Medulla oblongata (tissue), 1 donor: Measurements from ENCODE around the gene MALT1.
"Not testable (repeated sequence)": the region's sequence is repeated elsewhere in the genome, so short reads cannot be mapped to it uniquely, and the experiment has no call there.

Experiments used
- DNase-seq: peaks from one replicate; pipeline ENCODE4 v3.0.0-alpha.2; 2015; ENCODE audit errors: extremely low spot score

MALT1 gene

DNA sequence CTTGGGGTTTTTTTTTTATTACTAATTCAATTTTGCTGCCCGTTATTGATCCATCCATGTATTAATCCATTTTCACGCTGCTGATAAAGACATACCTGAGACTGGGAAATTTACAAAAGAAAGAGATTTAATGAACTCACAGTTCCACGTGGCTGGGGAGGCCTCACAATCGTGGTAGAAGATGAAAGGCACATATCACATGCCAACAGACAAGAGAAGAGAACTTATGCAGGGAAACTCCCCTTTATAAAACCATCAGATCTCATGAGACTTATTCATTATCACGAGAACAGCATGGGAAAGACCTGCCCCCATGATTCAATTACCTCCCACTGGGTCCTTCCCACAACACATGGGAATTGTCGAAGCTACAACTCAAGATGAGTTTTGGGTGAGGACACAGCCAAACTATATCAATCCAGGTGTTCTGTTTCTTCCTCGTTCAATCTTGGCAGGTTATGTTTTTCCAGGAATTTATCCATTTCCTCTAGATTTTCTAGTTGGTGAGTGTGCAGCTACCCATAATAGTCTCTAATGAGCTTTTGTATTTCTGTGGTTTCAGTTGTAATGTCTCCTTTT lies 18.0 kb upstream of the MALT1 start:
- not testable (repeated sequence) for DNase-seq

DNA sequence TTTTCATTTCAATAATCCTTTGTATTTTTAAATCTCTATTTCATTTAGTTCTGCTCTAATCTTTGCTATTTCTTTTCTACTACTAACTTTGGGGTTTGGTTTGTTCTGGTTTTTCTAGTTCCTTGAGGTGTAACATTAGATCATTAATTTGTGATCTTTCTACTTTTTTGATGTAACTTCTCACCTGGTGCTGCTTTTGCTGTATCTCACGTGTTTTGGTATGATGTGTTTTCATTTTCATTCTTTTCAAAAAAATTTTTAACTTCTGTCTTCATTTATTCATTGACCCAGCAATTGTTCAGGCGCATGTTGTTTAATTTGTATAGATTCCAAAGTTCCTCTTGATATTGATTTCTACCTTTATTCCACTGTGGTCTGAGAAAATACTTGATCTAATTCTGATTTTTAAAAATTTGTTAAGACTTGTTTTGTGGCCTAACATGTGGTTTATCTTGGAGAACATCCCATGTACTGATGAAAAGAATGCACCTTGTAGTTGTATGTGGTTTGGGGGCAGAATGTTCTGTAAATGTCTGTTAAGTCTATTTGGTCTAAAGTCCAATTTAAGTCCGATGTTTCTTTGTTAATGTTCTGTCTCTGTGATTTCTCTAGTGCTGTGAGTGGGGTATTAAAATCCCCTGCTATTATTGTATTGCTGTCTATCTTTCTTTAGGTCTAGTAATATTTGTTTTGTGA lies 17.3 kb upstream of the MALT1 start:
- DNase-seq: no peak

DNA sequence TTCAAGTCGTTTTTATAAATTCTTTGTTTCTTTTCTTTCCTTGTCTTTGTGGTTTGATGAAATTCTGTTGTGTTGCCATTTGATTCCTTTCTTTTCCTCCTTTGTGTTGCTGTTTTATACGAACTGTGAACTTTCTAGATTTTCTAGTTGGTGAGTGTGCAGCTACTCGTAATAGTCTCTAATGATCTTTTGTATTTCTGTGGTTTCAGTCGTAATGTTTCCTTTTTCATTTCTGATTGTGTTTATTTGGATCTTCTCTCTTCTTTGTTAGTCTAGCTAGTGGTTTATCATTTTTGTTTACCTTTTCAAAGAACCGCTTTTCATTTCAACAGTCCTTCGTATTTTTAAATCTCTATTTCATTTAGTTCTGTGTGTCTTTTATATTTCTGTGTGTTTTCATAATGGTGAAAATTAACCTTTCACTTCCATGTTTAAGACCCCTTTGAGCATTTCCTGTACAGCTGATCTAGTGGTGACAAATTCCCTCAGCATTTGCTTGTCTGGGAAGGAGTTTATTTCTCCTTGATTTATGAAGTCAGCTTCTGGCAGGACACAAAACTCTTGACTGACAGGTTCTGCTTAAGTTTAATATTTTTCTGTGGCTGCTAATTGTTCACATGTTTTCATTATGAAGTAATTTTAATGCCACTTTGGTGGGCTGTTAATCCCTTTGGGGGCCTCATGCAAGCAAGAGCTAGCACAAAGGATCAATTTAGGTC lies 16.2 kb upstream of the MALT1 start:
- DNase-seq: no peak

DNA sequence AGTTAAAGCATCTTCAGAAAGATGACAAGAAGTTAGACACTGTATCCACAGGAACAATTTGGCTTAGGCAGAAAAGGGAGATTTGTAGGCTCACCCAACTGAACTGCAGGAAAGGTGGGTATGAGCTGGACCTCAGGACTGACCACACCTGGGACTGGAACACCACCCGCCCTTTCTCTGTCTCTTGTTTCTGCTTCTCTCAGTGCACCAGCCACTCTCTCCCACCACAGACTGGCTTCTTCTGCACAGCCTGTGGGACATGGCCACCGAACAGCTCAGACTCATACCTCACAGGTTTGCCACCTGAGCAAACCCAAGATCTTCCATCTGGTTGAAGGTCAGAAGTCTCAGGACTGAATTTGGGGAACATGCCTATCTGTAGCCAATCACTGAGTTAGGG lies 14.2 kb upstream of the MALT1 start:
- no peak for DNase-seq

DNA sequence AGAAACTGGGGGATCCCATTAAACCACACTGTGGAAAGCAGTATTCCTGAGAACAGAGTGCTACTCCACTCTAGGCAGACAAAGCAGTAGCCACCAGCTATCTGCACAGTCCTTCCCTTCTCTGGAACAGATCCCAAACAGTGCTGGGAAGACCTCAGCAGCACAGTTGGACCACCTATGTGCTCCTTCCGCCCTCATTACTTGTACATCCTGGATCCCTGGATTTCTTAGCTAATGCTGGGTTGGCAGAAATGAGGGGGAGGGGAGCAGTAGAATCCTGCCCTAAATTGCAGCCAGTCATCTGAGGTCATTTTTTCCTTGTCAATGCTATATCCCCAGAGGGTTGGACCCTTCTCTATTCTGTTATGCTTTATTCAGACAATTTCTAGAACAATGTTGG lies 13.8 kb upstream of the MALT1 start:
- DNase-seq: no peak

DNA sequence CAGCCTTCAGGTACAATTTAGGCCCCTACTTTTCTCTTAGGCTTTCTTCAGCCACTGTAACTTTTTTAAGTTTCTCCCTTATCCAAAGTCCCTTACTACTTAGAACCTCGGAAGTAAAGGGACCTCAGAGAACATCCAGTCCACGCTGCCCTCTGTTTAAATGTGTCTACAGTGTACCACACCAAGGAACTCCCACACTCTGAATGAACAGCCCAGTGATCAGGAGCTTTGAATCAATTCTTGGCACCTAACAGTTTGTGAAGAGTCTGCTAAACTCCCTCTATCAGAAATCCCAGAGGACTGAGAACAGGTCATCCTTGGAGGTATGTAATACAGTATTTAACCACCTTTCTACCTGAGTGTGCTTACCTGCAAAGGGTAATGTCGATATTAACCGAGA lies 11.6 kb upstream of the MALT1 start:
- no peak for DNase-seq

DNA sequence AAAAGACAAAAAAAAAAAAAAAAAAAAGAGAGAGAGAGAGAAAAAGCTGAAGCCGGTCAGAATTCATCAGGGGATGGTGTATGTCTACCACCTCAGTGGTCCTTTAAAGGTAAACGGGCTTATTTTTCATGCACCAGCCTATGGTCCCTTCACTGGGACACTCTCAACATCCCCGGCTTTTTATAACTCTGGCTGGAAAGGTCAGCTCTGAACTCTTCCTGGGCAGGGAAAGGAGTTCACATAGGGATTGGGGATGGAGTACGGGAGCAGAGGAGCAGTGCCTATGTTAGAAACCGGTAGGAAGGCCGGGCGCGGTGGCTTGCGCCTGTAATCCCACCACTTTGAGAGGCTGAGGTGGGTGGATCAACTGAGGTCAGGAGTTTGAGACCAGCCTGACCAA lies 10.3 kb upstream of the MALT1 start:
- DNase-seq: no peak

DNA sequence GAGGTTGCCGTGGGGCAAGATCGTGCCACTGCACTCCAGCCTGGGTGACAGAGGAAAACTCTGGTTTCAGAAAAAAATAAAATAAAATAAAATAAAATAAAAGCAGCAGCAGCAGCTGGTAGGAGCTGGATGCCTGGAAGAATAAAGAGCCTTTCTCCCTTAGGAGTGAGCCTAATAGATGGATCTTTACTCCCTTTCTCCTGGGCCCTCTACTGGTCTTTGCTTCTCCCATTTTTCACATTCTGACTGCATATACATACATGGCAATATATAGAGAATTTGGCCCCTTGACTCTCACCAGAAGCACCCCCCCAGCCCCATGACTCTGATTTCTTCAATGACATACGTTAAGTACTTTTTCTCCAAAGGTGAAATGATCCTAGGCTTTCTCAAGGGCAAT lies 9.8 kb upstream of the MALT1 start:
- no peak for DNase-seq

DNA sequence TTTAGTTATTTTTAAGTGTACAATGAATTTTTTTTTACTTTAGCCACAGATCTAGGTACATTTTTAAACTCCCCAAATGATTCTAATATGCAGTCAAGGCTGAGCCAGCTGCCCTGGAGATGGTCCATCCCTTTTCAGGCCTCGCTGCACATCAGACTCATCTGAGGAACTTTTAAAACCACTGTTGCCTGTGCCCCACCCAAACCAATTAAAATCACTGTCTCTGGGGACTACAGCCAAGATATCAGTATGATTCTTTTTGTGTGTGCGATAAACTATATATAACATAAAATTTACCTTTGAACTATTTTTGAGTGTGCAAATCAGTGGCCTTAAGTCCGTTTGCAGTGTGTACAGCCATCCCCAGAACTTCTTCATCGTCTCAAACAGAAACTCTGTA lies 9.1 kb upstream of the MALT1 start:
- DNase-seq: no peak

DNA sequence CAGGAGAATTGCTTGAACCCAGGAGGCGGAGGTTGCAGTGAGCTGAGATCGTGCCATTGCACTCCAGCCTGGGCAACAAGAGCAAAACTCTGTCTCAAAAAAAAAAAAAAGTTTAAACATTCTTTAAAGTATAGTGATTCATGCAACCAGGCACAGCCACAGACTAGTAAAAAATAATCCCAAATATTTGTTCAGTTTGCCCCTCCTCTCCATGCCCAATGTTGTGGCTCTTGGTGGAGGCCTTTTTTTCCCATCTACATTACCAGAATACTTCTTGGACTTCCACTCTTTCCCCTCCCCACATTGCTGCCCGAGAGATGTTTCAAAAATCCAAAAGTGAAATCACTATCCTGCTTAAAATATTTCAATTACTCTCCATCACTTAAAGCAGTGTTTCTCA lies 5.1 kb upstream of the MALT1 start:
- no peak for DNase-seq

DNA sequence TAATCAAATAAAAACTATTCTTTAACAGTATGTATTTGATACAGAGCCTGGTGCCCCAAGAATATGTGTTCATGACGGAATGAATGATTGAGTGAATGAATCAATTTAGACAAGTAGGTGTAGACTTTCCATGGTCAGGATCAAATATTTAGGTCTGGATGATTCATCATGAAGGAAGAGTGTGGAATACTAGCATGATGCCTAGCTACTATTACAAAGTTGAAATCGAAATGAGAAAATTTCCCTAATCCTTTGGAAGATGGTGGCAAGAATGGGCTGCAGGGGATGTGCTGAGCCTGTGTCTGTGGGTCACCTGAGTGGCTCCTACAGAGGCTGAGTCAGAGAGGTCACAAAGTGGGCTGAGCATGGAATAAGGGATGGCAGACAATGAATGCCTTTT lies 3.1 kb upstream of the MALT1 start:
- DNase-seq: no peak

DNA sequence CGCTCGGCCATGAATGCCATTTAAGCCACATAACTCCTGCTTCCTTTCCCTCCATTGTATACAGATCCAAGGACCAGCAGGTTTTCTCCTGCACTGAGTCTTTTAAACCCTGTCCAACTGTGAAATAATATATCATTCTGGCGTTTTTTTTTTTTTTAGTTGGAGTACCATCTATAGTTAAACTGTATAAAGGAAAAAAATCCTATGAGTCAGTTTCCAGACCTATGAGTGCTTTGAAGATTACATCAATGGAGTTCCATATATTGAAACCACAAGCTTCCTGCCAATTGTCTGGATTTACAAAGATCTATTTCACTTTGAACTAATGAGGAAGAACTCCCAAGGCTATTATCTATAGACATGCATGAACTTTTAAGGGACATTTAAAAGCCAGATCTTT lies 2.4 kb upstream of the MALT1 start:
- no peak for DNase-seq

DNA sequence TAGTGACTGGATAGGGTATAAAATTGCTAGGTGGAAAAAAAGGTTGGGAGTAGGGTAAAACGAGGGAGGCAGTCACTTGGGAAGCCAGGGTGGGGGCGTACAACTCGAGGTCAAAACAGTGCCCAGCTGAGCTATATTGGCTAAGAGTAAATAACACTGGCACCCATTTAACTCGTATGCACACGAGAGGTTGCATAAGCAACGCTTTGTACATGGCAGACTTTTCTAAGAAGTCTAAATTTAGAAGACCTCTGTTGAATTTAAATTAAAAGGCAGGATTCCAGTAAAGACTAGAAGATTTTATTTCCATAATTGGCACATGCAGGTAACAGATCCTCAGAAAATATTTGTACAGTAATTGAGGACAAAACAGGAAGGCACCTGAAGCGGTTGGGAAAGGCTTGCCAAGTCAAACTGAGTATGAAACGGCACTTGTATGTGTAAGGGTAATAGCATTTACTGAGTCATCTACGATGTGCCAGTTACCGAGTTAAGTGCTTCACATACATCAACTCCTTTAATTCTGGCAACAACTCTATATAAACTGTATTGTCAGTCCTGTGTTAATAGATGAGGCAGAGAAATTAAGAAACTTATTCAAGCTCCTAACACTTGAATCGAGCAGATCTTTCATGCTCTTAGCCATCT lies 1.4 kb upstream of the MALT1 start:
- no peak for DNase-seq

DNA sequence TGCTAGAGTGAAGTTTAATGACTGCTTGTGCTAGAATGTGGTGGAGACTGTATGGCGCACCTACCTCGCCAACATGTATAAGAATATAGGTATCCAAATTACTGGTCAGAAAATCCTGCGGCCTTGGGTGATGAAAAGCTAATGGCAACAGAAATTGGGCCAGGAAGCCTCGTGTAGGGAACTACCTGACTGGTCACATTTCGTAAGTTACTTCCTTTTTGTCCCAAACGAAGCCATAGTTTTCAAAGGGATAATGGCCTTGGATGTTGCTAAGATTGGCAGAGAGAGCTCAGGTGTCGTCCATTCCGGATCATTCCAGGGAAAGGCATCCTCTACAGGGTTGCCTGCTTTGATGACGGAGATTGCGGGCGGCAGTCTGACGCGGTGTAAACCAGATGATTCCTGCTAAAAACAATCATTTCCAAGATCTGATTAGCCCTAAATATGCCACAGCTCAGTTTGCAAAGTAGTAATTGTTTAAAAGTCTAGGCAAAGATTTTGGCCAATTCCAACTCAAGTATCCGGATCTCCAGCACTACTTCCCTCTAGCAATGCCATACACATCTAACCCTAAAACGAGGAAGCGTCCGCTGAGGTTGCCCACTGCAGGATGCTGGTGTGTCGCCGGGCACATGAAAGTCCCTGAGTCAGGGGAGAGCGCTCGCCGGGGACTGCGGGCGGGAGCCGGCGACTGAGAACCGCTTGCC lies 708 bp upstream of the MALT1 start:
- no peak for DNase-seq

DNA sequence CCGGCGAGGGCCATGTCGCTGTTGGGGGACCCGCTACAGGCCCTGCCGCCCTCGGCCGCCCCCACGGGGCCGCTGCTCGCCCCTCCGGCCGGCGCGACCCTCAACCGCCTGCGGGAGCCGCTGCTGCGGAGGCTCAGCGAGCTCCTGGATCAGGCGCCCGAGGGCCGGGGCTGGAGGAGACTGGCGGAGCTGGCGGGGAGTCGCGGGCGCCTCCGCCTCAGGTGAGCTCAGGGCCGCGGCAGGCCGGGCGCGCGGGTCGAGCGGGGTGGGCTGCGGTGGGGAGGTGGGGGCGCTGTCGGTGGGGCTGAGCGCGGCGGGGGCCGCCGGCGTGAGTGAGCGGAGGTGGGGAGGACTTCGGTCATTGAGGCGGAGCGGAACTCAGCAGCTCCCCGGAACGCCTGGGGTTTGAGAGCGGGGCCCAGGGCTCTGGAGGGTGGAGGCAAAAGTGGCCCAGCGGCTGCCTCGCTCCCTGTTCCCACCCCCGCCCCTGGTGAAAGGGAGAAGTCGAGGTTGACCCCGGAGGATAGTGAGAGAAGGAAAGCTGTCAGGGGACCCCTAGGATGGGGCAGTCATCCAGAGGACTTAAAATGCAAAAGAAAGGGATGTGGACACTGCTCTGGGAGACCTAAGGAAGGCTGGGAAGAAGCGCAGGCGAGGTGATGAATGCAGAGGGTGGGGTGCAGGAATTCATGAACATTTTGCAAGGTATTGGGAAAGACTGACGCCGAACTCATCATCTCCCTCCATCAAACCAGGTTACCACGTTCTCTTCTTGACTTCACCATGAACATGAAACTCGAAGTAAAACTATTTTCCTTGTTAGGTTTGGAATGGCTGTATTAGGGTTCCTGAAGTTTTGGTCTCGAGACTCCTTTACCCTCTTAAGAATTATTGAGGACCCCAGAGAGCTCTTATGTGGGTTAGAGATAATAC lies 633 bp downstream of the MALT1 start:
- DNase-seq: peak; percentile 31

DNA sequence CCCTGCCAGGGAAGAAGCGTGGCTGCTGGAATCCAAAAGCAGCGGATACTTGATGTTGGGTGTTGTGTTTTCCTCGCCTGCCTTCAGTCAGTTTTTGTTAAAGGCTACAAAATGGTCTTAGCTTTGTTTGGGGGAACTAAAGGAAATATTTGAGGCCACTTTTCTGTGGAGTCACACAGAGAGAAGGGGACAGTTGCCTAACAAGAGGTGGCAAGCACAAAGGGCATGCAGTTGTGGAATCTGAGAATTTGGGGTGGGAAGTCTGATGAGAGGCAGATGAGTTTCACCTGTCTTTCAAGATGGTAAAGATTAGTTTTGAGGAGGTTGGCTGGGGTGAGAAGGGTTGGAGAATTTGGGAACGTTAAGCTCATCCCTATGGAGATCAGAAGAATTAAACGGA lies 2.9 kb downstream of the MALT1 start:
- DNase-seq: no peak

DNA sequence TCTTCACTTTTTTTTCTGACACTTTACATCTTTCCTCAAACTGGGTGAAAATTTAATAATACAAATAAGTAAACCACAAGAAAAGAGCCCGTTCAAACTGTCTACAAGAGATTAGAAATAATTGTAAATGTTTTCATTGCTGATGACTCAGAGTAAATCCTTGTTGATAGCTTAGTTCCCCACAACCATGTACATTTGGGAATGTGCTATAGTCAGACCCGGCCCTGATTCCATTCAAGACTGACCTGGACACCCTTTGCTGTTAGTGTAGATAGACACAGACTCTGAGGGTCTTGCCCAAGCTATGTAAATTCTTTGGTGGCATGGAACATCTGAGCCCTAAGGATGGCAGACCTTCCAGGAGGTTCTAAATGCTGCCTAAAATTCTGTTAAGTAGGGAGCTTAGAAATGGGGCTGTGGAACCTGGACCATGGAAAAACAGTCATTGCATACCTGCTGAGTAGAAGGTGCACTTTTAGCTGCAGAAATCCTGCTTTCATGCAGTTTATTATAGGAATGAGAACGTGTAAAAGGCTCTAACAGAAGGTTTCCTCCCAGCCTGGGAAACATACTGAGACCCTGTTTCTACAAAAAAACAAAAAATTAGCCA lies 3.7 kb downstream of the MALT1 start:
- DNase-seq: no peak

DNA sequence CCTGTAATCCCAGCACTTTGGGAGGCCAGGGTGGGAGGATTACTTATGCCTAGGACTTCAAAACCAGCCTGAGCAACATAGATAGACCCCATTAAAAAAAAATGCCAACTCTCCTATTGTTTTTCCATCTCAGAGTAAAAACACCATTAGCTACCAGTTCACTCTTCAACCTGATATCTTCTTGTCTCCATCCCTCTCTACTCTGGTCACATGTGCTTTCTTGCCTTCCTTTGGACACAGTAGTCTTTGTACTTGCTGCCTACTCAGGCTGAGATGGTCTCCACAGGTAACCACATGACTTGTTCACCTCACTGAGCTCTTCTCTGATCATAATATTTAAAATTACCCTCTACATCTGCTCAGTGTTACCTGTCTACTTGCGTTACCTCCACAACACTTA lies 5.0 kb downstream of the MALT1 start:
- DNase-seq: no peak

DNA sequence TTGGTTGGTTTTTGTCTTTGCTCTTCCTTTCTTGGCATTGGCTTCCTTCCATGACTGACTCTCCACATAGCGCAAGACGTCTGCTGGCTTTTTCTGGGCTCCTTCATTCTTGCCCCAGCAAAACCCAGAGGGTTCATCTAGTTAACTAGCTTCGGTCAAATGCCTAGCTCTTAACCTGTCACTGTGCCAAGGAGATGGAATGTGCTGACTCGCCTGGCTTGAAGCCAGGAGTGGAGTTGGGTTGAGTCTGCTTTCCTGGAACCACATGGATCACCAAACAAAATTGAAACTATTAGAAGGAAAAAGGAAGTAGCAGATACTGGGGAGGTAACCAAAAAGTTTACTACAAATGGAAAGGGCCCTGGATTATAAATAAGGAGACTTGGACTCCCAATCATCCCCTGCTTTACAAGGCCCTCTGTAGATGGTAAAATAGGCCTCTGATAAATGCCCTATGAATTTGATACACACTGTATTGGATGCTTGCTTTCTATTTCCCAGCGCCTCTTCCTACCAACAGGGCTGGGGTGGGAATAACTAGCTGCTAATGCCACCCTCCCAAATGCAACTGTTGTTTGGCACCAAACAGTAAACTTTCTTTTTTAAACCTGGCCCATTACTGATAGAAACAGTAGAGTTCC lies 11.3 kb downstream of the MALT1 start:
- peak; percentile 29 for DNase-seq

DNA sequence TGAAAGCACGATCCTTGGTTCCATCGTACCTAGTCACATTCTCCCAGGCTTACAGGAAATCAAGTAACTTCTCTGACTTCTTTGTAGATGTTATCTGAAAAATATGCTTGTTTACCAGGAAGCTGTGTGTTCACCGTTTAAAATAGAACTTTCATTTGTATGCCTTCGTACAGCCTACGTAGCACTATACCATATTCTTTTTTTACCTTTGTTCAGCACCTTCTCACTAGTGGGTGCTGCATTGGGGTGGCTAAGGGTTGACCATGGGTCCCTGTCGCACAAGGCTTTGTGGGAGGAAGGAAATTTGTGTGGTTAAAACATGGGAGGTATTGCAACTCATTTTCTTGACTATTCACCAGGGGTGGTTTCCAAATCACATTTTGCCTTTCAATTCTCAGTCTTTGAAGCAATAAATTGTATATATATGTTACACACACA lies 16.6 kb downstream of the MALT1 start:
- DNase-seq: no peak
